Measurements from ENCODE around the gene SOWAHB.

The SOWAHB gene

DNA sequence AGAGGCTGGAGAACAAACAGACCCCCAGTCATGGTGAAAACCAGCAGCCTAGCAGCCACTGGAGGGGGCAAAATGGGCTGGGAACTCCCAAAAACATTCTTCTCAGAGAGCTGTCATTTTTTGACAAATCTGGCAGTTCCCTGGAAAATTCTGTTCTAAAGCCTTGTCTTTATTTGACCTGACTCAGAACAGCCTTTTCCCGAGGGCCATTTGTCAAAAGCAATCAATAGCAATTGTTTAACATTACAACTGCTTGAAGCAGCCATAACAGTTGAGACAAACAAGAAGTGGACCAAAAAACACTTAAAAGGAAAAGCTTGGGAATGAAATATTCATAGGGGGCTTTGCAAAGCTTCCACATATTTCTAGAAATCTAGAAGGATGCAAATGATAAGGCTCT lies 39.6 kb downstream of the SOWAHB start:
- Histone ChIP-seq H4K20me1 (ENCODE audit: insufficient read depth, low read length) (no peaks in the 10 kb centered on the region), H3K4me1 (ENCODE audit: insufficient read depth, low read length) (no peaks in the 10 kb centered on the region), H3K4me2 (ENCODE audit: insufficient read depth, low read length) (no peak overlapping the region), H3K9ac (ENCODE audit: low read depth, low read length) (no peak overlapping the region), H3K79me2 (ENCODE audit: insufficient read depth, low read length) (no peaks in the 10 kb centered on the region), H3K9me3 (ENCODE audit: insufficient read depth, low read length, severe bottlenecking) (no peaks in the 10 kb centered on the region), H3K4me3 (ENCODE audit: low read depth in 1 of 2, low read length in 2 of 2) (no peak overlapping the region), H3K36me3 (ENCODE audit: insufficient read depth, low read length) (no peaks in the 10 kb centered on the region), H3K27ac (ENCODE audit: low read length) (no peak overlapping the region), H2AFZ (ENCODE audit: low read depth, low read length) (no peak overlapping the region), H3K27me3 (ENCODE audit: insufficient read depth, low read length, poor library complexity) (no peaks in the 10 kb centered on the region)
- TF ChIP-seq CTCF (IDR thresholded peaks at IDR 0.05; ENCODE audit: borderline replicate concordance, extremely low read depth, low read length, poor library complexity, severe bottlenecking) = no peak
- no peak for TF ChIP-seq EZH2 (IDR thresholded peaks at IDR 0.05; ENCODE audit: borderline replicate concordance, low read depth, low read length, severe bottlenecking)
- DNase-seq (no peak), ATAC-seq (ENCODE audit: insufficient read depth, low read depth) (no peak)

DNA sequence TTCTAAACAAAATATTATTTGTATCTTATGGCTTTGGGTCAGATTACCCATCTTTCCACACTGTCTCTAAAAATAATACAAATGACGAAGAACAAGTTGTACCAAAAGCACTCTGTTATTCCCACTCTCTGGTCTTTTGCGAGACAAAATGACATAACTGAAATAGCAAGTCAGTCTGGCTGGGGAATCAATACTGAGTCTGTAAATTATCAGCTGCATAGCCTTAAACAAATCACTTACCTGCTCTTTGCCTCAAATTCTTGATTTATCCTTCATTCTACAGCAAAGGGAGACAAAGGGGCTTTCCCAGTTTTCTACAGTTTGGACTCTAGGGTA lies 40.9 kb downstream of the SOWAHB start:
- no peak for DNase-seq
- ATAC-seq (ENCODE audit: insufficient read depth, low read depth) = no peak
- Histone ChIP-seq H3K27ac (ENCODE audit: low read length) (no peak overlapping the region), H3K4me1 (ENCODE audit: insufficient read depth, low read length) (no peaks in the 10 kb centered on the region), H2AFZ (ENCODE audit: low read depth, low read length) (no peak overlapping the region), H3K9ac (ENCODE audit: low read depth, low read length) (no peak overlapping the region), H3K9me3 (ENCODE audit: insufficient read depth, low read length, severe bottlenecking) (no peaks in the 10 kb centered on the region), H3K79me2 (ENCODE audit: insufficient read depth, low read length) (no peaks in the 10 kb centered on the region), H3K4me2 (ENCODE audit: insufficient read depth, low read length) (no peak overlapping the region), H3K36me3 (ENCODE audit: insufficient read depth, low read length) (no peaks in the 10 kb centered on the region), H3K27me3 (ENCODE audit: insufficient read depth, low read length, poor library complexity) (no peaks in the 10 kb centered on the region), H3K4me3 (ENCODE audit: low read depth in 1 of 2, low read length in 2 of 2) (no peak overlapping the region), H4K20me1 (ENCODE audit: insufficient read depth, low read length) (no peaks in the 10 kb centered on the region)
- TF ChIP-seq CTCF (IDR thresholded peaks at IDR 0.05; ENCODE audit: borderline replicate concordance, extremely low read depth, low read length, poor library complexity, severe bottlenecking) (no peak), EZH2 (IDR thresholded peaks at IDR 0.05; ENCODE audit: borderline replicate concordance, low read depth, low read length, severe bottlenecking) (no peak)

DNA sequence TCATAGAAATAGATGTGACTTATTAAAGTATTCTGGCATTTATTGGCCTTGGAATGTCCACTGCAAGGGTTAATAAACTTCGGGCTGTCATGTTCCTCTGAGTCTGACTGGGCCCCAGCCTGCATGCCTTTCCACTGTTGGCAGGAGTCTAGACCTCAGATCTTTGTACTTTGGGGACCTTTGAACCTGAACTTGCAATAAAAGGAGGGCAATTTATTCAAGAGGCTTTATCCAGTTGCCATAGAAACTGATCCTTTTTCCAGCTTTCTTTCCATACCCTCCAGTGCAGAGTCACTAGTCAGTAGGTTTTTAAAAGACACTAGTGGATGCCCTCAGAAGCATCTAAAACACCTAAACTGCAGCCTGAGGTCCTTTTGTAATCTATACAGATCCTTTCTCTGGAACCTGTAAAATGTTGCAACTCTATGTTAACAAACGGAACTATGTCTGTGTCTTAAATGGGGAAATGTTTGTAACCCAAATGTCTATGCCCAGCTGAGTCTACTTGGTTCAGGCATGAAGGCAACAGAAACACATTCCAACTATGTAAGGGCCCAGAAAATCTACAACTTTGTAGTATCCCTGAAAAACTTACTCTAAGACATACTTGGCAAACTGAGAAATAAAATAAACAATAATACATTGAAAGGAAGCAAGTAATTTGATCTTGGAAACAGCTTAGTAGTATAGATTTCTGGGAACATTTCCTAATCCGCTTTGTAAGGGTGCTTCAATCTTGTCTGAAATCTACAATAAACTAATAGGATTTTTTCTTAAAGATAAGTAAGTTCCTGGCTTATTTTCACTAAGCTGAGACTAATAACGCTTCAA lies 41.5 kb downstream of the SOWAHB start:
- ATAC-seq (ENCODE audit: insufficient read depth, low read depth) (no peak), DNase-seq (no peak)
- no peak overlapping the region for H3K4me2 ChIP-seq (ENCODE audit: insufficient read depth, low read length)

More for the DNA sequence above, 41.5 kb downstream of the SOWAHB start:
- Histone ChIP-seq H3K4me1 (ENCODE audit: insufficient read depth, low read length) (no peaks in the 10 kb centered on the region), H3K36me3 (ENCODE audit: insufficient read depth, low read length) (no peaks in the 10 kb centered on the region), H3K4me3 (ENCODE audit: low read depth in 1 of 2, low read length in 2 of 2) (no peak overlapping the region), H3K27me3 (ENCODE audit: insufficient read depth, low read length, poor library complexity) (no peaks in the 10 kb centered on the region), H4K20me1 (ENCODE audit: insufficient read depth, low read length) (no peaks in the 10 kb centered on the region), H3K9ac (ENCODE audit: low read depth, low read length) (no peak overlapping the region), H2AFZ (ENCODE audit: low read depth, low read length) (no peak overlapping the region), H3K27ac (ENCODE audit: low read length) (no peak overlapping the region), H3K79me2 (ENCODE audit: insufficient read depth, low read length) (no peaks in the 10 kb centered on the region), H3K9me3 (ENCODE audit: insufficient read depth, low read length, severe bottlenecking) (no peaks in the 10 kb centered on the region)
- TF ChIP-seq CTCF (IDR thresholded peaks at IDR 0.05; ENCODE audit: borderline replicate concordance, extremely low read depth, low read length, poor library complexity, severe bottlenecking) (no peak), EZH2 (IDR thresholded peaks at IDR 0.05; ENCODE audit: borderline replicate concordance, low read depth, low read length, severe bottlenecking) (no peak)
